Endothelial cell of hepatic sinusoid (primary cell): ENCODE data around the gene DGAT2L6.

Experiments used
- in situ Hi-C: cut with HindIII; loops from 2 replicates; pipeline ENCODE4 v1.10.0; 2017; ENCODE audit warnings: low sequenced_read_pairs

The DGAT2L6 gene, protein sequence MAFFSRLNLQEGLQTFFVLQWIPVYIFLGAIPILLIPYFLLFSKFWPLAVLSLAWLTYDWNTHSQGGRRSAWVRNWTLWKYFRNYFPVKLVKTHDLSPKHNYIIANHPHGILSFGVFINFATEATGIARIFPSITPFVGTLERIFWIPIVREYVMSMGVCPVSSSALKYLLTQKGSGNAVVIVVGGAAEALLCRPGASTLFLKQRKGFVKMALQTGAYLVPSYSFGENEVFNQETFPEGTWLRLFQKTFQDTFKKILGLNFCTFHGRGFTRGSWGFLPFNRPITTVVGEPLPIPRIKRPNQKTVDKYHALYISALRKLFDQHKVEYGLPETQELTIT

DNA sequence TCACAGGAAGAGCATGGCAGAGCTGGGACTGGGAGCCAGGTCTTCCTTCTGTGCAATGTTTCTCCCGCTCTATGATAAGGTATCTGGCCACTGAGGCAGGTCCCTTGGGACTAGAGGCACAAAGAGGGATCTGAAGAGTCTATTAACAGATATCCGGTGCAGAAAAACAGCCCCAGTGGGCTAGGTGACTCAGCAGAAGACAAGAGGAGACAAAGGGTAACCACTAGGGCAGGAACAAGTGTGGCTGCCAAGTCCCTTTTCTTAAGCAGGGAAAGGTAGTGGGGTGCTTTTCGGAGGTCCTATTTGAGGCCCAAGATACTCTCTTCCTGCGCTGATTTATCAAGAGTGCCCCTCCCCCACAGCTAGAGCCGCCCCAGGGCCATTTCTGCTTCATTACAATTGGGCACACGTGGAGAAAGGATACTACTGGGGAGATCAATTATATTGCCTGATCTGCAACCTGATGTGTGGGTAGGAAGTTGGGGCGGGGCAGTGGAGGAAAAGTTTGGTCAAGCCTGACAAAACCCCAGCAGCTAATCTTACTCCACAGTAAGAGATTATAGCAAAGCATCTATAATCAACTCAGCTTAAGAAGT is at the start of gene DGAT2L6:
TSS of gene DGAT2L6 (plus strand) at position 546 of the 596 bp plus-strand sequence. CDS start 100 bp downstream, outside the sequence.
- in situ Hi-C loops = no loop called here

DNA sequence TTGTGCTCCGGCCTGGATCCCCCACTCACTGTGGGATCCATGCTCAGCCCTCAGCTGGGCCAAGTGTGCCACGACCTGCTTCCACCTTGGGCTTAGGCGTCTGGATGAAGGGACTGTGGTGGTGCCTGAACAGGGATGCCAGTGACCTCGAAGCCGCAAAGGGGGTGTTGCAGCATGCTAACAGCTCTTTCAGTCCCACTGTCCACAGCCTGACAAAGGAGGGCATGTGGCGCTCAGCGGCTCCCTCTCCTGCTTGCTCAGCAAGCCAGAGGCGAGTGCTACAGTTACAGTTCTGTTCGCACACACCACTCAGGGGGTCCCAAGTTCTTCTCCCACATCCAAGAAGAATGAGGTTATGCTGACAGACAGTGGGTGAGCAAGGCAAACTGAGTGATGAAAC is 49.2 kb upstream of the DGAT2L6 start:
- in situ Hi-C loops = no loop called here

DNA sequence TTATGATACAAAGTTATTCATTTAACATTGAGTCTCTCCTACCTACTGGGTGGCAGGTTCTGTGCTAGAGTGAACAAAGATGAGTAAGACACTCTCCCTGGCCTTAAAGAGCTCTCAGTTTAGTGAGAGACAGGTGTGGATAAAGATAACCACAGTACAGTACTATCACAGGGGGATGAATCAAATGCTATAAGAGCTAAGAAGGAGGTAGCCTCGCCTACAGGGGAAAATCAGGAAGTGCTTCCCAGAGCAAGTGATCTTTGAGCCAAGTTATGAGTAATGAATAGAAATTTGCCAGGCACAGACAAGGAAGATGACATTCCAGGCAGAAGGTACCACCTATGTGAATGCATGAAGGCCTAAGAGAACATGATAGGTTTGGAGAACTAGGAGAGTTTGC is 47.5 kb upstream of the DGAT2L6 start:
- in situ Hi-C loops = no loop called here

DNA sequence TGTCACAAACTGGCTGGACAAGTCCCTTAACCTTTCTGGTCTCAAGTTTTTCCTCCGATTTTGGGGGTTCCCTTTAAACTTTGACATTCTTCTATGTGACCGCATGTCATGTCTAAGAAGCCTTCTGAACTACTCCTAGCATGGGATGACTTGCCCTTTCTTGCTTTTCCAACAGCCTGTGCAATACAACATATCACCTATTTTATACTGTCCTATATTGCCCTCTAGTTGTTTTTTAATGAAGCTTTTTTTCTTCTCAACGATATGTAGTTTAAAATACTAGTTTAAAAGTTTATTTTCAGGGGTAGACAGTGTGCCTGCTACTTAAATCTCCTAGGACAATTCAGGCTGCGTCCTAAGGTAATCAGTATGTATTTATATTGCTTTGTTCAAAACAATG is 45.1 kb upstream of the DGAT2L6 start:
- in situ Hi-C loops = no loop called here

DNA sequence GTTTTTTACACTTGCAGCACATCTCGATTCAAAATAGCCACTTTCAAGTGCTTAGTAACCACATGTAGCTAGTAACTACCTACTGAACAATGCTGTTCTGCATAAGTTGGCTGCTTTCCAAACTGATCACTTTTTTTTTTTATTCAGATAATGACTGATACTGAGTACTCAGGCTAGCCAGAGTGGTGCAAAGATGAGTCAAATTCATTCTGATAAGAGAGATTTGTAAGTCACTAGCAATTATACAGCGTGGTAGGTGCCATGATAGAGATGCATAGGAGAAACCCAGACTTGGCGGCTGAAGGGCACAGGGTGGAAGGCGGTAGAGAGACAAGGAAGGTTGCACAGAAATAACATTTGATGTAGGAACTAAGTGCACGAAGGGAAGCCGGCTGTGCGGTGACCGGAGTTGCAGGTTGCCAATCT is 44.4 kb upstream of the DGAT2L6 start:
- in situ Hi-C loops = no loop called here

DNA sequence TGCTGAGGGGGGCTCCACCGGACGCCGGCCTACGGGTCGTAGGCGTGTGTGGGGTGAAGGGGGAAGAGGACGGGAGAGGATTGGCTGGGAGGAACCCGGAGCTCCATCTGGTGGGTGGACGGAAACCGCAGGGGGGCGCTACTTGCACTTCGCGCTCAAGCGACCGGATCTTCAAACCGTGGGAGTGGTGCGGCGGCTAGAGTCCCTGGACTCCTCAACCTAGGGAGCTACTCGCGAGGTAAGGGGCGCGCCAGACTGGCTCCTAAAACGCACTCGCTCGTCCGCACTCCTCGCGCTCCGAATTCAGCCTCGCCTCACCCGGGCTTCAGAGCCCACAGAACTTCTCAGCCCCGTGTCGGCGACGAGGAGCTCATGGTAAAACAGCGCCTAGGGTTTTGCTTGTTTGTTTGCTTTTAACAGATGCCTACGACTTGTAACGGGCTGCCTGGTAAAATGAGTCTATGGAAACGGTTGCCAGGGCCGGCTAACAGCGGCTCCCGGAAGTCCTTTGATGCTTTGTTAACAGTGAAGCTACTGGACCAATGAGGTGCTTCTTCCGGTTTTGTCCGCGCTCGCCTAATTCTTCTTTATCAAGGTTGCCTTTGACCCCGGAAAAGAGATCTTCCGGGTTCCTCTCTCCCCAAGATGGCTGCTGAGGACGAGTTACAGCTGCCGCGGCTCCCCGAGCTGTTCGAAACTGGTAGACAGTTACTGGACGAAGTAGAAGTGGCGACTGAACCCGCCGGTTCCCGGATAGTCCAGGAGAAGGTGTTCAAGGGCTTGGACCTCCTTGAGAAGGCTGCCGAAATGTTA is 43.8 kb upstream of the DGAT2L6 start, which contains the start of gene IGBP1:
TSS of gene IGBP1 (plus strand) at position 145 of the 813 bp plus-strand sequence. CDS start at position 646, 501 bp downstream.
- in situ Hi-C loops = no loop called here

DNA sequence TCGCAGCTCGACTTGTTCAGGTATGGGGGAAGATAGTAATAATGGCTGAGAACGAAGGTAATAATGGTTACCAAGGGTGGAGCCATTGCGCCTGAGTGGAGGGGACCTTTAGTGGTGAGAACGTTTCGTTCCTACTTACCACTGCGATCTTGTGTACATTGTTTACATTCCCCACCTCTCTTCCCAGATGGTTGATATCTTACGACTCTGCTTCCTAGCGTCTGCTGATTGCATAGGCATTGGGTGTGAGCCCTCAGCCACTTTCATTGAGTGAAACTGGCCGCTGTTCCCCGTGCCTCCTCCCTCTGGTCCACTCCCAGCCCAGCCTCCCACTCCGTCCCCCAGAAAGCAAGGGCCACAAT is 43.2 kb upstream of the DGAT2L6 start:
- in situ Hi-C loops = no loop called here

DNA sequence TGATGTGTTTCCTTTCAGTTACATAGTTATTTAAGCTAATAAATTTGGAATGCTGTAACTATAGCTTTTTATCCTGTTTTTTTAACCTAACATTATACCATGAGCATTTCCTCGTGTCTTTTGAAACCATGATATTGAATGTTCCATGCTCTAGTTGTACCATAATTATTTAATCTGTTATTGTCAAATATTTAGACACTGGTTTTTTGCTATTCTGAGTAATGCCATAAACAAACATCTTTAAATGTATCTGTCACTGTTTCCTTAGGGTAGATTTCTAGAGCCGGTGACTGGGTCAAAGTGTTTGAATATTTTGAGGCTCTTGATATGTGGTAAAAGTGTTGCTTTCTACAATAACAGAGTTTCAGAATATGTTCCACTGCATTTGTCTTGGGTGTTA is 38.7 kb upstream of the DGAT2L6 start:
- in situ Hi-C loops = no loop called here

DNA sequence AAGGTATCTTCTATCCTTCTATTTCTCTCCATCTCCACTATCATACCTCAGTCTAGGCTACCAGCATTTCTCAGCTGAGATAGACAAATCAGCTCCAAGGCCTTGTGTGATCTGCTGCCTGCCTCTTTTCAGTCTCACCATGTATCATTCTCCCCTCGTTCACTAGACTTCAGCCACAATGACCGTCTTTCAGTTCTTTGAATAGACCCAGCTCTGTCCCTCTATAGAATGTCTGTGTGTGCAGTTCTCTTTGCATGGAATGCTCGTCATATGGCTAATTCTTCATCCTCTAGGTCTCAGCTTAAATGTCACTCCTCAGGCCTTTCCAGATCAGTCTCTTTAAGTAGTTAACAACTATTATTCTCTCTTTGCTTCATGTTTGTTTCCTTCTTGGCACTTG is 37.5 kb upstream of the DGAT2L6 start:
- in situ Hi-C loops = no loop called here

DNA sequence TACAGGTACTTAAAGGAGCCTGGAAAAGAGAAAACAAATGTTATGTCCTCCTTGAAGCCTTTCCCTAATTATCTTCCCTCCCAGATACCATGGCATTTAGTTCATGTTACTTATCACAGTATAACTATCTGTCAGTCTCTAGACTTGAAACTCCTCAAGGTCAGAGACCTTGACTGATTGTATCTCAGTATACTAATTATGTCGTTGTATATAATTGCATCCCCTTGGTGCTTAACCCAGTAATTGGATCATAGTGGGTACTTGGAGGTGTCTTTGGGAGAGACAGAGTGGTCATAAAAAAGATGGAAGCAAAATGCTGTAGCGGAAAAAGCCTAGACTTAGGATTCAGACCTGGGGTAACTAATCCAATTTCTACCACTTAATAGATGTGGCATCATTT is 35.9 kb upstream of the DGAT2L6 start:
- in situ Hi-C loops = no loop called here

DNA sequence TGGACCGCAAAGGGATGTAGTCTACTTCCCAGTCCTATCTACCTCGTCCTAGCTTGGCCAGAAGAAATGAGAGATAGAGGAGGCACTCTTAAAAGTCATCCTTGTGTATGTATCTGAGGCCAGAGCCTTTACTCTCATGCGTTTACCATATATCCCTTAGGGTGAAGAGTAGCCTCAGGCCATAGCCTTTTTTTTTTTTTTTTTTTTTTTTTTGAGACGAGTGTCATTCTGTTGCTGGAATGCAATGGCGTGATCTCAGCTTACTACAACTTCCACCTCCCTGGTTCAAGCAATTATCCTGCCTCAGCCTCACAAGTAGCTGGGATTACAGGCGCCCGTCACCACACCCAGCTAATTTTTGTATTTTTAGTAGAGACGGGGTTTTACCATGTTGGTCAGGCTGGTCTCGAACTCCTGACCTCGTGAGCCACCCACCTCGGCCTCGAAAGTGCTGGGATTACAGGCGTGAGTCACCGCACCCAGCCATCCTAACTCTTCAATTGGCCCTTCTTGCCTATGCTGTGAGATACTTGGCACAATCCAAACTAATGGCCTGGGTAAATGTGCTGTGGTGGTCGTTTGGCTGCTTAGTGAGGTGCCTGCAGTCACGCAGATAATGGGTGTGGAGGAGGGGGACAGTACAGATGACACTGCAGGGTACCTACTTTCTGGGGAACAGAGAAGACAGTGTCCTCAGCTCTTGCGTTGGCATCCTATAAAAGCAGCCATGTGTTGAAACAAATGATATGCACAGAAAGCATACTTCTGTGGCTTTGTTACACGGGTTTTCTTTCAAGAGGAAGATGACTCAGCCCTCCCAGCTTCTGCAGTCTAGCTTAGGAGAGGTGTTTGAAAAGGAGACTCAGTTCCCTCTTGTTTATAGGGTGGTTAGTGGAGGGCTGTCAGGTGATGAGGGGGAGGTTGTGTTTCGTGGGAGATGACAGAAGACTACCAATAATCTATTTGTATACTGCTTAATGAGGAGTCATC is 10.4 kb upstream of the DGAT2L6 start:
- in situ Hi-C loops = no loop called here

DNA sequence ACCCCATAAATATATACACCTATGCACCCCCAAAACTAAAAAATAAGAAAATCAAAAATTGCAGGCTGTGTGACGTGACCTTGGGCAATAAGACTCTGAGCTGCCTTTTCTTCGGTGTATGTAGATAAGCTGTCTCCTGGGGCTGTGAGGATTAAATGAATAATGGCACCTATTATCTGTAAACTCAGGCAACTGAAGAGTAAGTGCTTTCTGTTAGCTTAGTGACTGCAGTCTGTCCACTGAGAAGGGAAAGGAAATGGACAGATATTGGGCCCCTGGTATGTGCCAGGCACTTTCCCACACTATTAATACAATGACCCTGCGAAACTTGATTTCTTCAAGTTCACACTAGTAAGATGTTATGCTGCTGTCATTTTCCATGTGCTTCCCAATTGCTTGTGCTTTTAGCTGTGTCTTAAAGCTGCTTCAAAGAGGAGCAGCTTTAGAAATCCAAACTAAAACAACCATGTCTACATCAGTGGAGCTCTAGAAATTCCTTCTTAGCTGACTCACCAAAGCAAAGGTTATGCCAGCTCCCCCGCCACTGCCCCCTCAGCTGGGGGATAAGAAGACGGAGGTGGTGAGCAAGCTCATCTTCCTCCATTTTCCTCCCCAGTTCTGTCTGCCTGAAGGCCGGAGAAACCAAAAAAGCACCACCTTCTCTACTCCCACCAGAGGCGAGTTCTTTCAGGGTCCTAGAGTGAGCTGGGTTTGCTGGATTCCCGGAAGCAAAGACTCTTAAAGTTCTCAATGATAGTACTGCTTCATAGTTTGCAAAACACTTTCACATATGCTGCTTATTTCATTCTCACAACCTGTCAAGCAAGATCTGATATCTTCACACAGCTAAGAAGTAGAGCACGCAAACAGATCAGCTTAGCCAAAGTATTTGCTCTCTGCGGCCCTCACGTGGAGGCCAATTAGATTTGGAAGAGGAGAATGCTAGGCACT is 8.8 kb upstream of the DGAT2L6 start:
- in situ Hi-C loops = no loop called here

DNA sequence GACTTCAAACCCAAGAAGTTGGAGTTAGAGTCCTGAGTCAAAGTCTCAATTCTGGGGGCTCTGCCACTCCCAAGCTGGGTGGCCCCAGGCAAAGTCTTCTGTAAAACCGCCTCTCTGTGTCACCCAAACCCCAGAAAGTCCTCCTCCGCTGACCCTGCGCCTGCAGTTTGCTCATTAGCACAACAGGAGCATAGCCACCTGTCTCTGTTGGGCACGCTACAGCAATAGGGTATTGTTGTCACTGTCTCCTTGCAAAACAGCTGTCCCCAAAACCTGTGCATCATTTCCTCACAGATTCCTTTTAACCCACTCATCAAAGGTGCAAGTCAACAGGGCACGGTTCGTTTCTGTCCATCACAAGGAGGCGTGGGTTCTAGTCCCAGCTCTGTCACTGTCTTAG is 8.0 kb upstream of the DGAT2L6 start:
- in situ Hi-C loops = no loop called here

DNA sequence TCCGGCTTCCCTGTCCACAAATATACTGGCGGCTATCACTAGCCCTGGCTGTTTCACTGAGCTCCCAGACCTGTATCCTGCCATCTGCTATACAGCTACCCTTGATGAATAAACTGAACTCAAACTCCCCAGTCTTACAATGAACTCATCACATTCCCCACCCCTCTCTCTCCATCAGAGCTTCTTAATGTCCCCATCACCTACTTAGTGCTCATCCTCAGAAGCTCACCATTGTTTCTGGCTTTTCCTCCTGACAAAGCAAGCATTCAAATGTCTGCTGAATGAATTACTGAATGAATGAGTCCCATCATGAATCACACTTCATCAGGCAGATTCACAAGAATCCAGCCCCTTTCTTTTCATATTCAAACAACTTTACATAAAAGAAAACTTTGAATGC is 5.7 kb upstream of the DGAT2L6 start:
- in situ Hi-C loops = no loop called here

DNA sequence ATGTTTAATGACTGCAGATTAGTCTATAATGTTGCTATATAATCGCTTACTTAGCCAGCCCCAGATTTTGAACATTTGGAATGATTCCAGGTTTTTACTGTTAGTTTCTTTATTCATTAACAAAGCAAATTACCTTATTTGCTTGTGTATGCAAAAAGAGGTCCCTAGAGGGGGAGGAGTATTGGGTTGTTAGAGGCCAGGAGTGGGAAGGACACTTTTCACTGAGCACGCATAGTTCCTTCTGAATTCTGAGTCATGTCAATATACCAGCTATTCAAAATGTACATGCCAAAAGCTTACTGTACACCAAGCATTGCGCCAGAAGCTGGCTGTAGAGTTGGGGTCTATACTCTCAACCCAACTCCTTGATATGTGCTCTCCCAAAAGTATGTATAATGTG is 5.1 kb upstream of the DGAT2L6 start:
- in situ Hi-C loops = no loop called here

DNA sequence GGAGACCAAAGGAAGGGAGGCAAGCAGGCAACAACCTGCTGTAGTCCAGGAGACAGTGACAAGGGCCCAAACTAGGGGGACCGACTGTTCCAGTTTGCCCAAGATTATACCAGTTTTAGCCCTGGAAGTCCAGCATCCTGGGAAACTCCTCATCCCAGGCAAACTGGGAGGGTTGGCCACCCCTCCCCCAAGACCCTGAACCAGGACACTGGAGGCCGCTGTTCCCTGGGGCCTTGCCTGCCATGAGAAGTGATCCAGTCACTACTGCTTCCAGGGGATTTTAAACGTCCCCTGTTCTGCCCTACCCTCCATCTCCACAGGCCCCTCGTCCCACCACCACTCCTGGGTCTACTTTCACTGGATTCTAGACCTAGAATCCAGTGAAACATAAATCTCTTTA is 4.3 kb upstream of the DGAT2L6 start:
- in situ Hi-C loops = no loop called here

DNA sequence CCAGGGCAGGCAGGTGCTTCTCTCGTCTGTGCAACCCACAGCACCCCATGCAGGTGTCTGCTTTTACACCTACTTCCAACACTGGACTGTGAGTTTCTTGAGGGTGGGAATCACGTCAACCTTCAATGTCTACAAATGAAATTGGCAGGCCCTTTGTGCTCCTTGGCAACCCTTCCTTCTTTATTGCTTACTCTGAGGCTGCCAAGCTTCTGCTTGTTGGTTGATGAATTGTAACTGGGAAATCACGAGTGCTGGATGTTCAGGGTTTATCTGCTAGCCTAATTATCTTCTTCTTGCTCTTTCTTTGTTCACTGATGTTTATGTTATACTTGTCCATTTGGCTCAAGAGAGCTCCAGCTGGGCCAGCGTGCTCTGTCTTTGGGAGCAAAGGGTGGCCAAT is 2.5 kb upstream of the DGAT2L6 start:
- in situ Hi-C loops = no loop called here

DNA sequence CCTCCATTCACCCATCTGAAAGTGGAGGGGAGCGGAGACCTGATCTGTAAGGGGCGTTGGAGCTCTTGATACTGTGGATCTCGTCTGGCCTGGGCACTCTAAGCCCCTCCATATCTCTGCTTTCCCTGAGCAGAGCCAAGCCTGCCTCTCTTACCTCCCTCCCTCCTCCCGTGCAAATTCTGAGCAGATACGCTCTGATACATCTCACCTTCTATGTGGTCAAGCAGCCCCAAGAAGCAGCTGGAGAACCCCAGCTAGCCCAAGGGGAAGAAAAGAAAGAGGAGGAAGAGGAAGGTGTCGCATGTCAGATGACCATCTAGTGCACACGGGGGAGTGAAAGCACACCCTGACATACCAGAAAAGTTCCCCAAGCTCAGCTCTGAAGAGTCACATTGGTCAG is 1.9 kb upstream of the DGAT2L6 start:
- in situ Hi-C loops = no loop called here

DNA sequence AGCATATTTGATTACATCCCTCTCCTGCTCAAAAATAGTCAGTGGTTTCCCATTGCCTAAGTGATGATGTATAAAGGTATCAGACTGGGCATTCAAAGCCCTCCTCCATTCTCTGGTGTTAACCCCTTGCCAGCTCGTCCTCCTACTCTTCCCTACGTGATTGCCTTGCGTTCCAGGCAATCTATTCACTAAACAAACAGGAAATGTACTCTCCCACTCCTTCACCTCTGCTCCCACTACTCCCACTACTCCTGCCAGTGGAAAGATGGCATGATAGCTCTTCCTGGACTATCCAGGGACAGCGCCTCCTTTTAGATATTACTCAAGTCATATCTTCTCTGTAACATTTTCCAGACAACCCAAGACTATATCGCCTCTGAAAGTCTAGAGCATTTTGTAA is 5.8 kb downstream of the DGAT2L6 start:
- in situ Hi-C loops = no loop called here

DNA sequence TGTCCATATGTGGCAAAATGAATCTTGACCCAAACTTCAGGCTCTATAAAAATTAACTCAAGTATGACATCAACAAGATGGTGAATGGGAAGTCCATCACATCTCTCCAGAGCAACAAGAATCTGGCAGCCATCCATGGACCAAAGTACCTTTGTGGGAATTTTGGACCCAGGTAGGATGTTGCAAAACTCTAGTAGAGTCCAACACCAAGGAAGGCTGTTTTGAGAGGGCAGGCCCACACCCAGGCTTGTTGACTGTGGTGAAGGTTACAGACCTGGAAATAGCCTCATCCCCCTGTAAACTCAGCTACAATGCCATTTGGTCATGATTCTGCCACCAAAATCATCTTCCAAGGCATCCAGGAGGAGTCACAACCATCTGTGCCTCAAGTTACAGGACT is 12.9 kb downstream of the DGAT2L6 start:
- in situ Hi-C loops = no loop called here
